Subcutaneous adipose tissue (tissue), 4 donors: ENCODE data around the gene GNAO1. TPM values are rescaled to one million over a fixed set of nuclear protein-coding genes. Genes with fewer than 3 reads are reported as not detected.

Source experiments
- CTCF ChIP-seq: fragments of 450-650 bp; IDR thresholded peaks from one replicate; pipeline ENCODE4 v1.5.1; 2016; ENCODE audit warnings: low read depth, mild to moderate bottlenecking, control low read depth, antibody characterized with exemption, moderate library complexity
- total RNA-seq, 4 donors: library from RNA; depleted of rRNA; stranded (reverse); fragments of >200 nt; gene quantifications; one replicate each; pipeline ENCODE4 v1.1.0, GENCODE V29; 2016

GNAO1 gene
- total RNA-seq, 4 donors from 2014 or later, result 0.44 to 1.6 (median 0.63) TPM

- TF ChIP-seq CTCF, result no peak
Observed at GRCh38 chr16:56350491-56351405, 159.5 kb downstream of the GNAO1 start.

- TF ChIP-seq CTCF, result no peak
Observed at GRCh38 chr16:56351481-56351880, 160.2 kb downstream of the GNAO1 start.

- no peak for TF ChIP-seq CTCF
Observed at GRCh38 chr16:56352351-56353053, 161.2 kb downstream of the GNAO1 start.

- no peak for TF ChIP-seq CTCF
Observed at GRCh38 chr16:56353054-56353921, 162.0 kb downstream of the GNAO1 start.

- no peak for TF ChIP-seq CTCF
Observed at GRCh38 chr16:56354016-56354415, 162.7 kb downstream of the GNAO1 start.

GRCh38 chr16:56354746-56355145 lies 163.5 kb downstream of the GNAO1 start:
- TF ChIP-seq CTCF, result no peak
